HG02798 (cell line): ENCODE results near the gene IL10RA.

ENCODE experiments used
- ATAC-seq: cut with Tn5 transposase; IDR thresholded peaks from one replicate; pipeline ENCODE4 v1.9.1; 2021; ENCODE audit warnings: mild to moderate bottlenecking; ENCODE audit not compliant: unreplicated experiment, poor library complexity

IL10RA gene

DNA sequence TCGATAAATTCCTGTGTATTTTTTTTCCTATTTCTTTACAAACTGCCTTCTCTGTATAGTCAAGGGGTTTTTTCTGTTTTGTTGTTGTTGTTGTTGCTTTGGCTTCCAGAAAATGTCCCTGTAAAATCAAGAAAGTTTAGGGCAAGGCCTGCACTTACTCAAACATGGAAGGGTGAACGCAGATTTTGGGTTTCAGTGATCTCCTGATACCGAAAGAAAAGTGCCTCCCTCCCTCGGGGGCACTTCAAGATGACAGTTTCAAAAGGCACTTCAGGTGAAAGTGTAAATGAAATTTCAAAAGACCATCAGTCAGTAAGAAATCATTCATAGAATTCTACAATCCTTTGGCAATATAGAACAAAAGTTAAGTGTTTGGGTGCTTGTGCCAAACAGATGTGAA lies 47.2 kb downstream of the IL10RA start:
- peak; percentile 41 for ATAC-seq

- ATAC-seq, result no peak
These were observed 55.9 kb downstream of the IL10RA start for GRCh38 chr11:118042141-118042540.

DNA sequence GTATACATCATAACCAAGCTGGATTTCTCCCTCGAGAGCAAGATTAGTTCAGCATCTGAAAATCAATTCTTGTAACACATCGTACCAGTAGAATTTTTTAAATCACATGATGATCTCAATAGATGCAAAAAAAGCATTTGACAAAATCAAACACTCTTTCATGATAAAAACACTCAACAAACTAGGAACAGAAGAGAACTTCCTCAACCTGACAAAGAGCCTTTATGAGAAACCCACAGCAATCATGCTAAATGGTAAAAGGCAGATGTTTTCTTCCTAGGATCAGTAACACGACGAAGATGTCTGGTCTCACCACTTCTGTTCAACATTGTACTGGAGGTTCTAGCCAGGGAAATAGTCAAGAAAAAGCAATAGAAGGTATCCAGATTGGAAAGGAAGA lies 56.6 kb downstream of the IL10RA start:
- no peak for ATAC-seq

DNA sequence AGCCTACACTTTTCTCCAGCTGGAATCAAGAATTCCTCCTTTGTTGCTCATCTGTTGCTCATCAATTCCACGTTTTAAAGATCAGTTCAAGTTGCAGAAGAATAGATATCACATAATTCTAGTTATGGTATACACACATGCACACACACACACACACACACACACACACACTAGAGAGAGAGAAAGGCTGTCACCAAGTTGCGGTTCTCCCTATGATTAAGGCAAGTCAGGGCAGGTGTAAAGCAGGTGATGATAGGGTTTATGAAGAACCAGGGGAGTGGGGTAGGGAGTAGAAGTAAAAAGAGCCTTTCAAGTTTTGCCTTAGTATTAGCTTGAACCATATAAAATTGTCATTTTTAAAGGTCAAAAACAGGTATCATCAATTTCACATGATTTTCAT lies 59.0 kb downstream of the IL10RA start:
- no peak for ATAC-seq

GRCh38 chr11:118046051-118046963 lies 60.1 kb downstream of the IL10RA start:
- no peak for ATAC-seq

DNA sequence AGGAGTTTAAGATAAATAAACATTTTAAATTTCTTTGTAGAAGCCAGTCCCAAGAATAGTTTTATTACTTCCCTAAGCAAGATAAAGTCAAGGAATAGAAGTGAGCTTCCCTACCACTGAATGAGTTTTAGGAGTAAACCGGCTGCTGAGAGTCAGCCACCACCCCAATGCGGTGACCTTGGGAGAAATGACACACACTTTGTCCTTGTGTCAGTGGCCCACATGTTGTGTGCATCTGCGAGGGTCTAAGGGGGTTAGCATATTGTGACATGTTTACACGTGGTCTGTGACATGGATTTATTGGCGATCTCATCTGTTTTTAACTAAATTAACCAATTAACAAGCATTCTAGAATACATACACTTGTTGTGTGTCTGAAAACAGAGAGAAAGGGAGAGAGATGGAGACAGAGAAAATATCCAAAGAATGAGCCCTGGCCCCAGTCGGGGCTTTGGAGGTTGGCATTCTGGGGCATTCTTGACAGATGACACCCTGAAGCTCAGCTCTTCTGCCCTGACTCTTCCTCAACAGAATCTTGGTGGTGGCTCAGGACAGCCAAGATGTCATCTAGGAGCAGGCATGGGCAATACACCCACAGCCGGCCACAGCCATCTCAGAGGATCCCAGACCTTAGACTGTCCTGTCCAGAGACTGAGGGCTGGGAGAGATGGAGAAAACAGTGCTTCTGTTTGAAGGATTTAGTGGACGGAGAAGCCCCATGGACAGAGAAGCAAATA lies 60.9 kb downstream of the IL10RA start:
- ATAC-seq, result no peak

GRCh38 chr11:118047749-118048148 lies 61.6 kb downstream of the IL10RA start:
- ATAC-seq, result no peak

DNA sequence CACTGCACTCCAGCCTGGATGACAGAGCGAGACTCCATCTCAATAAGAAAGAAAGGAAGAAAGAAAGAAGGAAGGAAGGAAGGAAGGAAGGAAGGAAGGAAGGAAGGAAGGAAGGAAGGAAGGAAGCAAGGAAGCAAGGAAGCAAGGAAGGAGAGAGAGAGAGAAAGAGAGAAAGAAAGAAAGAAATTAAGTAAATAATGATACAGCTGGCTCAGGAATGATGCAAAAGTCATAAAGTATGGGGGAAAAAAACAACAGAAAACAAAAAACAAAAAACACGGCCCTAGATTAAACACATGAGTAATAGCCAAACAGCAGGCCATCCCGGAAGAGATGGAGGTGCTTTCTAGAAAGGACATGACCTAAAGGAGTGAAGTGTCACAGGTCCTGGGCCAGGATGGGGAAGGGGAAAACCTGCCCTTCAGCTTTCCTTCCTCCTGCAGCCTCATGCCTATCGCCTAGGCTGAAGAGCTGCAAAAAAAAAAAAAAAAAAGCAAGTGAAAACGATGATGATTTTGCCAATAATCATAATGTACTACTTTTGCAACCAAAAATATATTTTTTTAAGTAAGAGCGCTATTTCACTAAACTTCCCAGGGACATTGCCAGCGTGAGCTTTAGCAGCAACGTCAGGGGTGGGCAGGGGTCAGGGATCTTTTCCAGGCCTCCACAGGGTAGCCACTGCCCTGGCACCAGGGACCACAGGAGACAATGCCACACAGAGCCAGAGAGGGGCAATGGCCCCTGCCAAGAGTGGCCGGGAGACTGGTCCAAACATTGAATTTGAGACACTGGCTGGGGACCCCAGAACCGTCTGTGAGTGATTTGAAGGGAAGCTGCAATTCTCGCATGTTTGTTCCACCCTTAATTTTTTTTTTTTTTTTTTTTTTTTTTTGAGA lies 62.5 kb downstream of the IL10RA start:
- ATAC-seq, result no peak

DNA sequence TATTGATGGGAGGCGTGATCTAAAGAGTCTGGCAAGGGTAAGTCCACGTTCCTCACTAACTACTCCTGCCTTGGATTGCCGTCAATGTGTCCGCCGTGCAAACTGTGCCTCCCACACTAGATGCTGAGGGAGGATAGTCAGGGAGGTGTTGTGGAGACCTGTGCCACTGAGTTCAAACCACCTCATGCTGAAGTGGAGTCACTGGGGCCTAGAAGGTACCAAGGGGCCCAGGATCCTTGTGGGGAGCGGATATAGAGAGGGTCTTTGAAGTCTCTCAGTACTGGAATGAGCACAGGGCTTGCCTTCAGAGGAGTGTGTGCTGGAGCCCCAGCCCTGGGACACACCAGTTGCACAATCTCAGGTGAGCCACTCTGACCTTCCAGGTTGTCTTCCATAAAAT lies 63.6 kb downstream of the IL10RA start:
- no peak for ATAC-seq

GRCh38 chr11:118050208-118050891 lies 64.2 kb downstream of the IL10RA start:
- no peak for ATAC-seq
